ENCODE data around the gene GARIN1A. TPM values are rescaled to one million over a fixed set of nuclear protein-coding genes. Genes with fewer than 3 reads are reported as not detected.

GARIN1A gene
- total and polyA plus RNA-seq, 10 of the 15 experiments (the other 5 are each of a cell fraction or from before 2014, with no cell fraction given): 0.04 to 0.43 (median 0.23) TPM; not detected in 1

DNA sequence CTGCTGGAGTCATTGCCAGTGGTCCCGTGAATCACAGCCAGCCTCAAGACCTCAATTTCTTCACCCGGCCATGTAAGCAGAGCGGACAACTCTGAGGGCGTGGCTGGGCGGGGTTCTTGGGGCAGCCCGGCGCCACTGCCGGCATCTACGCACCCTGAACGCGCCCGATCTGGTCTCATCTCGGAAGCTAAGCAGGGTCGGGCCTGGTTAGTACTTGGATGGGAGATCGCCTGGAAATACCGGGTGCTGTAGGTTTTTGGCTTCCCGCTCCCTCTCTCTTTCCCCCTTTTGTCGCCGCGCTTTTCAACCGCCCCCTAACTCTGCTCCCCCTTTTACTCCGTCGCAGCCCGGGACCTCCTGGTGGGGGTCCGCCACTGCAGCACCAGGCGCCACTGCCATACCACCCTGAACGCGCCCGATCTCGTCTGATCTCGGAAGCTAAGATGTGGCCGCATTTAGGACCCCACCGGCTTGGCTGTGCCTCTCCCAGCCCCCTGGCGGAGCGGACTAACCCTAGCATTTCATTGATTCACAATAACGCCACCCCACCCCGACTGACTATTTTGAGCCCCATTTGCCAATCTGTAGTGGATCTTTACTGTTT is 25.3 kb downstream of the GARIN1A start:
- no peaks in the 10 kb centered on the region for H3K36me3 ChIP-seq (ENCODE audit: control insufficient read depth in 2 of 2, insufficient read depth in 2 of 2, low read length in 1 of 2)
- no peaks in the 10 kb centered on the region for H4K20me1 ChIP-seq (ENCODE audit: control insufficient read depth, insufficient read depth)
- H3K79me2 ChIP-seq (ENCODE audit: control insufficient read depth, insufficient read depth, low read length): no peaks in the 10 kb centered on the region
- no peak overlapping the region for H3K9ac ChIP-seq (ENCODE audit: control insufficient read depth, insufficient read depth, low read length)
- H3K4me3 ChIP-seq: no peak overlapping the region
- DNase-seq (ENCODE audit: low read depth, low spot score): no peak
- SMC1A ChIA-PET (ENCODE audit: uncharacterized antibody, unreplicated experiment): interaction anchor here (1.3 kb wide), 1 partner anchor 20 kb away, joined by 3 read pairs; no protein-coding TSS in a partner anchor
- ATAC-seq: peak; percentile 96
- no TSS peak for BruUV-seq (replicated peaks)
- H3K4me2 ChIP-seq (ENCODE audit: control insufficient read depth, insufficient read depth): peak overlapping the region; percentile 59; the same call in 1 of the 2 replicates
- intact Hi-C loops (cut with micrococcal nuclease; ENCODE audit: unreplicated experiment) (no loop called here), in situ Hi-C loops (cut with MboI) (no loop called here)
- 0 out of 2 replicates have a peak overlapping the region, but pooled peaks have one; percentile 29 for H2AFZ ChIP-seq (ENCODE audit: control insufficient read depth, low read depth, low read length)
- no peak overlapping the region for H3K27ac ChIP-seq (ENCODE audit: control insufficient read depth, insufficient read depth)
- FAIRE-seq: no peak
- POLR2A ChIA-PET: no interaction called here
- WGBS (ENCODE audit: insufficient coverage, insufficient replicate concordance, low lambda C conversion rate, missing lambda C conversion rate): under 1% methylated on average over 37 of the region's 37 CpGs
- RAD21 ChIA-PET (ENCODE audit: unreplicated experiment): interaction anchor here (1.3 kb wide), 1 partner anchor 17 kb away, joined by 3 read pairs; no protein-coding TSS in a partner anchor
- H3K9me3 ChIP-seq (replicated peaks; ENCODE audit: control insufficient read depth, insufficient read depth, low read length): no peaks in the 10 kb centered on the region
- H3K4me1 ChIP-seq (ENCODE audit: control insufficient read depth, insufficient read depth, low read length): no peaks in the 10 kb centered on the region
- H3K27me3 ChIP-seq (replicated peaks in 1 of 2; ENCODE audit: control insufficient read depth in 2 of 2, insufficient read depth in 2 of 2, low read length in 1 of 2): peaks cover 3 to 11% of the 10 kb centered on the region in 2 experiments
- CTCF ChIA-PET: interaction anchor here (0.6 to 1.5 kb wide), 5 partner anchors 12 to 163 kb away, joined by 3 to 4 read pairs (median 3); no protein-coding TSS in a partner anchor
- TF ChIP-seq EZH2 (IDR thresholded peaks at IDR 0.05; ENCODE audit: borderline replicate concordance, control insufficient read depth, low read depth, low read length) (no peak), SMC3 (IDR thresholded peaks at IDR 0.05; ENCODE audit: borderline replicate concordance, low read length) (no peak), CEBPB (IDR thresholded peaks at IDR 0.05; ENCODE audit: borderline replicate concordance in 1 of 2, low read depth in 2 of 2, low read length in 2 of 2) (no peak), MTA2 (IDR thresholded peaks at IDR 0.05; ENCODE audit: low read depth) (no peak), BHLHE40 (IDR thresholded peaks at IDR 0.05; ENCODE audit: borderline replicate concordance in 1 of 2, low read depth in 2 of 2, low read length in 1 of 2) (peak in 1 of 2 experiments; percentile 16; a peak in 1 of 4 replicates), IKZF2 (IDR thresholded peaks at IDR 0.05) (no peak), SIX5 (IDR thresholded peaks at IDR 0.05; ENCODE audit: low read depth, low read length, severe bottlenecking) (no peak), MEF2A (IDR thresholded peaks at IDR 0.05; ENCODE audit: insufficient read depth, low read depth, low read length) (no peak), YY1 (IDR thresholded peaks at IDR 0.05; ENCODE audit: low read depth, low read length) (no peak), SMARCA5 (IDR thresholded peaks at IDR 0.05) (0 out of 2 replicates have a peak, but pooled peaks have one; percentile 27), IKZF1 (conservative IDR thresholded peaks at IDR 0.05) (peak; percentile 61; the same call in 1 of the 2 replicates)
- TF ChIP-seq, protein P1, sequence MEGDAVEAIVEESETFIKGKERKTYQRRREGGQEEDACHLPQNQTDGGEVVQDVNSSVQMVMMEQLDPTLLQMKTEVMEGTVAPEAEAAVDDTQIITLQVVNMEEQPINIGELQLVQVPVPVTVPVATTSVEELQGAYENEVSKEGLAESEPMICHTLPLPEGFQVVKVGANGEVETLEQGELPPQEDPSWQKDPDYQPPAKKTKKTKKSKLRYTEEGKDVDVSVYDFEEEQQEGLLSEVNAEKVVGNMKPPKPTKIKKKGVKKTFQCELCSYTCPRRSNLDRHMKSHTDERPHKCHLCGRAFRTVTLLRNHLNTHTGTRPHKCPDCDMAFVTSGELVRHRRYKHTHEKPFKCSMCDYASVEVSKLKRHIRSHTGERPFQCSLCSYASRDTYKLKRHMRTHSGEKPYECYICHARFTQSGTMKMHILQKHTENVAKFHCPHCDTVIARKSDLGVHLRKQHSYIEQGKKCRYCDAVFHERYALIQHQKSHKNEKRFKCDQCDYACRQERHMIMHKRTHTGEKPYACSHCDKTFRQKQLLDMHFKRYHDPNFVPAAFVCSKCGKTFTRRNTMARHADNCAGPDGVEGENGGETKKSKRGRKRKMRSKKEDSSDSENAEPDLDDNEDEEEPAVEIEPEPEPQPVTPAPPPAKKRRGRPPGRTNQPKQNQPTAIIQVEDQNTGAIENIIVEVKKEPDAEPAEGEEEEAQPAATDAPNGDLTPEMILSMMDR (IDR thresholded peaks at IDR 0.05 in 2 of 3, conservative IDR thresholded peaks at IDR 0.05 in 1 of 3; ENCODE audit: control insufficient read depth in 2 of 3, extremely low read depth in 1 of 3, insufficient read depth in 1 of 3, low read depth in 3 of 3, low read length in 3 of 3): peak in 2 of 3 experiments; percentile 18 to 32; a peak in 2 of 6 replicates
- TF ChIP-seq, protein P2, sequence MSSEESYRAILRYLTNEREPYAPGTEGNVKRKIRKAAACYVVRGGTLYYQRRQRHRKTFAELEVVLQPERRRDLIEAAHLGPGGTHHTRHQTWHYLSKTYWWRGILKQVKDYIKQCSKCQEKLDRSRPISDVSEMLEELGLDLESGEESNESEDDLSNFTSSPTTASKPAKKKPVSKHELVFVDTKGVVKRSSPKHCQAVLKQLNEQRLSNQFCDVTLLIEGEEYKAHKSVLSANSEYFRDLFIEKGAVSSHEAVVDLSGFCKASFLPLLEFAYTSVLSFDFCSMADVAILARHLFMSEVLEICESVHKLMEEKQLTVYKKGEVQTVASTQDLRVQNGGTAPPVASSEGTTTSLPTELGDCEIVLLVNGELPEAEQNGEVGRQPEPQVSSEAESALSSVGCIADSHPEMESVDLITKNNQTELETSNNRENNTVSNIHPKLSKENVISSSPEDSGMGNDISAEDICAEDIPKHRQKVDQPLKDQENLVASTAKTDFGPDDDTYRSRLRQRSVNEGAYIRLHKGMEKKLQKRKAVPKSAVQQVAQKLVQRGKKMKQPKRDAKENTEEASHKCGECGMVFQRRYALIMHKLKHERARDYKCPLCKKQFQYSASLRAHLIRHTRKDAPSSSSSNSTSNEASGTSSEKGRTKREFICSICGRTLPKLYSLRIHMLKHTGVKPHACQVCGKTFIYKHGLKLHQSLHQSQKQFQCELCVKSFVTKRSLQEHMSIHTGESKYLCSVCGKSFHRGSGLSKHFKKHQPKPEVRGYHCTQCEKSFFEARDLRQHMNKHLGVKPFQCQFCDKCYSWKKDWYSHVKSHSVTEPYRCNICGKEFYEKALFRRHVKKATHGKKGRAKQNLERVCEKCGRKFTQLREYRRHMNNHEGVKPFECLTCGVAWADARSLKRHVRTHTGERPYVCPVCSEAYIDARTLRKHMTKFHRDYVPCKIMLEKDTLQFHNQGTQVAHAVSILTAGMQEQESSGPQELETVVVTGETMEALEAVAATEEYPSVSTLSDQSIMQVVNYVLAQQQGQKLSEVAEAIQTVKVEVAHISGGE (CRISPR knock-in tag; IDR thresholded peaks at IDR 0.05): no peak
- TF ChIP-seq, protein P3, sequence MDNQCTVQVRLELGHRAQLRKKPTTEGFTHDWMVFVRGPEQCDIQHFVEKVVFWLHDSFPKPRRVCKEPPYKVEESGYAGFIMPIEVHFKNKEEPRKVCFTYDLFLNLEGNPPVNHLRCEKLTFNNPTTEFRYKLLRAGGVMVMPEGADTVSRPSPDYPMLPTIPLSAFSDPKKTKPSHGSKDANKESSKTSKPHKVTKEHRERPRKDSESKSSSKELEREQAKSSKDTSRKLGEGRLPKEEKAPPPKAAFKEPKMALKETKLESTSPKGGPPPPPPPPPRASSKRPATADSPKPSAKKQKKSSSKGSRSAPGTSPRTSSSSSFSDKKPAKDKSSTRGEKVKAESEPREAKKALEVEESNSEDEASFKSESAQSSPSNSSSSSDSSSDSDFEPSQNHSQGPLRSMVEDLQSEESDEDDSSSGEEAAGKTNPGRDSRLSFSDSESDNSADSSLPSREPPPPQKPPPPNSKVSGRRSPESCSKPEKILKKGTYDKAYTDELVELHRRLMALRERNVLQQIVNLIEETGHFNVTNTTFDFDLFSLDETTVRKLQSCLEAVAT (IDR thresholded peaks at IDR 0.05): peak; percentile 65
- TF ChIP-seq, protein P4, sequence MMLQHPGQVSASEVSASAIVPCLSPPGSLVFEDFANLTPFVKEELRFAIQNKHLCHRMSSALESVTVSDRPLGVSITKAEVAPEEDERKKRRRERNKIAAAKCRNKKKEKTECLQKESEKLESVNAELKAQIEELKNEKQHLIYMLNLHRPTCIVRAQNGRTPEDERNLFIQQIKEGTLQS (IDR thresholded peaks at IDR 0.05; ENCODE audit: borderline replicate concordance, extremely low read depth, low read depth, low read length): no peak

All from GM12878 (cell line).